NK-92 (cell line): ENCODE results near the gene NAALADL2.
"Not testable (repeated sequence)": the region's sequence is repeated elsewhere in the genome, so short reads cannot be mapped to it uniquely, and the experiment has no call there.

ENCODE experiments used
- DNase-seq: peaks from one replicate; lab custom pipeline; 2025; ENCODE audit not compliant: unreplicated experiment; lab: John Stamatoyannopoulos, UW

The NAALADL2 gene

GRCh38 chr3:175127075-175127662, 268.0 kb downstream of the NAALADL2 start:
- DNase-seq = no peak

GRCh38 chr3:175129126-175129525, 270.0 kb downstream of the NAALADL2 start:
- DNase-seq = no peak

- no peak for DNase-seq
Observed at GRCh38 chr3:175129571-175129970, 270.4 kb downstream of the NAALADL2 start.

- not testable (repeated sequence) for DNase-seq
Observed at GRCh38 chr3:175131866-175132265, 272.7 kb downstream of the NAALADL2 start.

GRCh38 chr3:175132706-175133105, 273.6 kb downstream of the NAALADL2 start:
- DNase-seq = not testable (repeated sequence)

- DNase-seq = no peak
Observed at GRCh38 chr3:175144368-175144767, 285.2 kb downstream of the NAALADL2 start.

- no peak for DNase-seq
Observed at GRCh38 chr3:175146258-175146657, 287.1 kb downstream of the NAALADL2 start.

GRCh38 chr3:175149675-175150074, 290.5 kb downstream of the NAALADL2 start:
- no peak for DNase-seq

GRCh38 chr3:175150812-175151401, 291.8 kb downstream of the NAALADL2 start:
- DNase-seq = no peak

- no peak for DNase-seq
Observed at GRCh38 chr3:175153595-175153994, 294.5 kb downstream of the NAALADL2 start.

GRCh38 chr3:175155172-175155571, 296.0 kb downstream of the NAALADL2 start:
- no peak for DNase-seq

GRCh38 chr3:175159202-175159601, 300.1 kb downstream of the NAALADL2 start:
- DNase-seq = no peak

- DNase-seq = no peak
Observed at GRCh38 chr3:175161291-175161690, 302.2 kb downstream of the NAALADL2 start.

GRCh38 chr3:175163686-175164085, 304.6 kb downstream of the NAALADL2 start:
- no peak for DNase-seq

- DNase-seq = not testable (repeated sequence)
Observed at GRCh38 chr3:175173117-175173516, 314.0 kb downstream of the NAALADL2 start.

GRCh38 chr3:175176556-175176955, 317.4 kb downstream of the NAALADL2 start:
- no peak for DNase-seq

GRCh38 chr3:175179055-175179454, 319.9 kb downstream of the NAALADL2 start:
- DNase-seq = no peak

GRCh38 chr3:175184392-175184791, 325.3 kb downstream of the NAALADL2 start:
- DNase-seq = no peak

GRCh38 chr3:175185903-175186302, 326.8 kb downstream of the NAALADL2 start:
- DNase-seq = no peak

- DNase-seq = no peak
Observed at GRCh38 chr3:175186511-175186910, 327.4 kb downstream of the NAALADL2 start.

GRCh38 chr3:175187586-175187985, 328.5 kb downstream of the NAALADL2 start:
- DNase-seq = no peak

GRCh38 chr3:175192536-175192935, 333.4 kb downstream of the NAALADL2 start:
- DNase-seq = no peak
